UCSD-AML1 (cell line): ENCODE measurements around the gene IFNK.
A peak's percentile ranks its signal among the peaks of the same experiment; 100 is the strongest.

Experiments used
- DNase-seq: peaks from one replicate; lab custom pipeline; 2025; ENCODE audit not compliant: unreplicated experiment; lab: John Stamatoyannopoulos, UW

IFNK gene

DNA sequence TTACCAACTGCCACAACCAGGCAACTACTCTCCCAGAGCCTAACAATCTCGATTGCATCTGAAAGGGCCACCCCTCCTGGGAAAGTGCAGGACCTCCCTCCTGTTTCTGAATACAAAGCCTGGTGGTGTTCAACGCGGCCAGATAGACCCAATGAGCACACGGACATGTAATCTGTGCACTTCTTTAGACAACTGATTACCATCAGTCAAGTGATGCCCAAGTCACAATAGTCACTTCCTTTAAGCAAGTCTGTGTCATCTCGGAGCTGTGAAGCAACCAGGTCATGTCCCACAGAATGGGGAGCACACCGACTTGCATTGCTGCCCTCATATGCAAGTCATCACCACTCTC, 48.5 kb downstream of the IFNK start:
- no peak for DNase-seq

DNA sequence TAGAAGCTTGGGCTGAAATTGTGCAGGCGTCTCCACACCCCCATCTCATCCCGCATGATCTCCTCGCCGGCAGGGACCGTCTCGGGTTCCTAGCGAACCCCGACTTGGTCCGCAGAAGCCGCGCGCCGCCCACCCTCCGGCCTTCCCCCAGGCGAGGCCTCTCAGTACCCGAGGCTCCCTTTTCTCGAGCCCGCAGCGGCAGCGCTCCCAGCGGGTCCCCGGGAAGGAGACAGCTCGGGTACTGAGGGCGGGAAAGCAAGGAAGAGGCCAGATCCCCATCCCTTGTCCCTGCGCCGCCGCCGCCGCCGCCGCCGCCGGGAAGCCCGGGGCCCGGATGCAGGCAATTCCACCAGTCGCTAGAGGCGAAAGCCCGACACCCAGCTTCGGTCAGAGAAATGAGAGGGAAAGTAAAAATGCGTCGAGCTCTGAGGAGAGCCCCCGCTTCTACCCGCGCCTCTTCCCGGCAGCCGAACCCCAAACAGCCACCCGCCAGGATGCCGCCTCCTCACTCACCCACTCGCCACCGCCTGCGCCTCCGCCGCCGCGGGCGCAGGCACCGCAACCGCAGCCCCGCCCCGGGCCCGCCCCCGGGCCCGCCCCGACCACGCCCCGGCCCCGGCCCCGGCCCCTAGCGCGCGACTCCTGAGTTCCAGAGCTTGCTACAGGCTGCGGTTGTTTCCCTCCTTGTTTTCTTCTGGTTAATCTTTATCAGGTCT, 49.0 kb downstream of the IFNK start, which contains the start of gene C9orf72:
Gene C9orf72, minus strand, starts transcription at position 564 of the 716 bp plus-strand sequence. CDS start 6,361 bp downstream, outside the sequence.
- DNase-seq: peak; percentile 87

DNA sequence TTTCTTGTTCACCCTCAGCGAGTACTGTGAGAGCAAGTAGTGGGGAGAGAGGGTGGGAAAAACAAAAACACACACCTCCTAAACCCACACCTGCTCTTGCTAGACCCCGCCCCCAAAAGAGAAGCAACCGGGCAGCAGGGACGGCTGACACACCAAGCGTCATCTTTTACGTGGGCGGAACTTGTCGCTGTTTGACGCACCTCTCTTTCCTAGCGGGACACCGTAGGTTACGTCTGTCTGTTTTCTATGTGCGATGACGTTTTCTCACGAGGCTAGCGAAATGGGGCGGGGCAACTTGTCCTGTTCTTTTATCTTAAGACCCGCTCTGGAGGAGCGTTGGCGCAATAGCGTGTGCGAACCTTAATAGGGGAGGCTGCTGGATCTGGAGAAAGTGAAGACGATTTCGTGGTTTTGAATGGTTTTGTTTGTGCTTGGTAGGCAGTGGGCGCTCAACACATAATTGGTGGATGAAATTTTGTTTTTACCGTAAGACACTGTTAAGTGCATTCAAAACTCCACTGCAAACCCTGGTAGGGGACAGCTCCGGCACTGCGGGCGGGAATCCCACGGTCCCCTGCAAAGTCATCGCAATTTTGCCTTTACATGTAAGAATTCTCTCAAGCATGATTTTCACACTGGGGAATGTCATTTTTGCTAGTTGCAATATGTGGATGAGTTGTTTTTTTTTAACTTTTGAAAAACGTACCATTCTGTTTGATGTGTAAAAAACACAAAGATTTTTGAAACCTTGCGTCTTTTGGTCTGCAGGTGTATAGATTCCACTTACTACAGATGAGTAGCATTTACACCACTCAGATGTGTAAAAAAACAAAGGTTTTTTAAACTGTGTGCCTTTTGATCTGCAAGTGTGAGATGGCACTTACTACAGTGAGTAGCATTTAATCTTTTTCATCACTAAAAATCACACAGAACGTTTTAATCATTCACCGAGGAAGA, 49.8 kb downstream of the IFNK start:
- DNase-seq: peak; percentile 90
